Activated naive CD8-positive, alpha-beta T cell (primary cell): ENCODE measurements around the gene CCDC190.

ENCODE experiments used
- H3K27ac Mint-ChIP-seq: one replicate; pipeline ENCODE4 v1.8.0; 2021; ENCODE audit warnings: mixed read lengths
- H3K27me3 Mint-ChIP-seq: one replicate; pipeline ENCODE4 v1.8.0; 2021; ENCODE audit warnings: mixed read lengths
- H3K36me3 Mint-ChIP-seq: one replicate; pipeline ENCODE4 v1.8.0; 2021; ENCODE audit warnings: mixed read lengths
- H3K4me1 Mint-ChIP-seq: one replicate; pipeline ENCODE4 v1.8.0; 2021; ENCODE audit warnings: low read depth, mixed read lengths
- H3K4me3 Mint-ChIP-seq: one replicate; pipeline ENCODE4 v1.8.0; 2021; ENCODE audit warnings: mild to moderate bottlenecking, mixed read lengths
- H3K9me3 Mint-ChIP-seq: one replicate; pipeline ENCODE4 v1.8.0; 2021; ENCODE audit warnings: low read depth, mixed read lengths

Gene CCDC190

DNA sequence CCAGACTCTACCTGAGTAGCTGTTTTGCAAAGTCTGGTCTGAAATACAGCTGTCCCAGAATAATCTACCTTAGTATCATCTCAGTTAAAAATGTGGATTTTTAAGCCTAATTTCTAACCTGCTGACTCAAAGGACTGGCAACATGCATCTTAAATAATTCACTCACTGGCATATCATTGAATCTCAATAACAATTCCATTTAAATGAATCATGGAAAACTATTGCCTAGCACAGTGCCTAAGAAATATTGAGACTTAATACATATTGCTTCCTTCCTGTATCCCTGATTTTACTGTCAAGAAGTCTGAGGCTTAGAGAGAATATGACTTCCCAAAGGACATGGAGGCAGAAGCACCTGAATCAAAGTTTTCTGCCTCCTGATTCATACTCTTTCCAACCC is 3.1 kb downstream of the CCDC190 start:
- Mint-ChIP-seq H3K4me1 (no peaks in the 10 kb centered on the region), H3K36me3 (no peaks in the 10 kb centered on the region), H3K4me3 (no peak overlapping the region)

DNA sequence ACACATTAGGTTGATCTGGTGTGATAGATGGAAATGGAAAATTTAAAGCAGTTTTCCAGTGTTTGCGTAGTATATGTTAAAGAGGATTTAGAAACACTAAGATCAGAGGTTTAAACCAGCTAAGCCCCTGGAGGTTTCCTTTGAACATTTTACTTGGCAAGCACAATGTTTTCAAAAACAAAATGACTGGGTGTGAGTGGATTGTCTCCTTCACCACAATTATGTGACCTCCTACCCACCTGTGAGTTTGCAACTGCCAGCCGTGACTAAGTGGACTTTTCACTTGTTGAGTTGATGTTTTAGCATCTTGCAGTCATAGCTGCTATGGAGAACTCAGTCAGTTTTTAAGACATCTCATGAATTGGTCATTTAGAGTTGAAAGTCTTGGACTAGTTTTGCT is 4.7 kb downstream of the CCDC190 start:
- no peak overlapping the region for H3K27ac Mint-ChIP-seq
- no peaks in the 10 kb centered on the region for H3K36me3 Mint-ChIP-seq
- H3K9me3 Mint-ChIP-seq = no peaks in the 10 kb centered on the region
- H3K27me3 Mint-ChIP-seq = peaks cover 2% of the 10 kb centered on the region
- H3K4me1 Mint-ChIP-seq = no peaks in the 10 kb centered on the region
- no peak overlapping the region for H3K4me3 Mint-ChIP-seq

More for the DNA sequence above, 3.1 kb downstream of the CCDC190 start:
- Mint-ChIP-seq H3K27me3 (peaks cover 7% of the 10 kb centered on the region), H3K9me3 (no peaks in the 10 kb centered on the region), H3K27ac (no peak overlapping the region)

DNA sequence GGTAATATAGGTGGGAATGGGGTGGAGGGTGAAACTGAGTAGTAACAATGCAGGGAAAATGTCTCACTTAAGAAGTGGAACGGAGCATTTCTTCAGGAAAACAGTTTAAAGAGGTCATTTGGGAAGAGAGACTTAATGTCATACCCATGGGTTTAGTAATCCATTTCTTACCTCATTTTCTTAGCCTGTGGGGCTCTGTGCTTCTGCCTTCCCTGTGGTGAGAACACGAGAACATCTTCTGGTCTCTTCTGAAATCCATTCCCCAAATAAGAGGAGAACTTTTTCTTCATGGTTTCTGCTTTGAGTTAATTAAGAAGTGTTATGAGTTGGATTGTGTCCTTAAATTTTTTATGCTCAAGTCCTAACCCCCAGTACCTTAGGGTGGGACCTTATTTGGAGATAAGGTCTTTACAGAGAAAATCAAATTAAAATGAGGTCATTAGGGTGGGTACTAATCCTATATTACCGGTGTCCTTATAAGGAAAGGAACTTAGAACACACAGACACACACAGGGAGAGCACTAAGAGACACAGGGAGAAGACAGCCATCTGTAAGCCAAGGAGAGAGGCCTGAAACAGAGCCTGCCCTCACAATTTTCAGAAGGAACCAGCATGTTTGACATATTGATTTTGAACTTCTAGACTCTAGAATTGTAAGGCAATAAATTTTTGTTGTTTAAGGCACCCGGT is 5.4 kb downstream of the CCDC190 start:
- no peaks in the 10 kb centered on the region for H3K4me1 Mint-ChIP-seq
- H3K4me3 Mint-ChIP-seq = no peak overlapping the region

DNA sequence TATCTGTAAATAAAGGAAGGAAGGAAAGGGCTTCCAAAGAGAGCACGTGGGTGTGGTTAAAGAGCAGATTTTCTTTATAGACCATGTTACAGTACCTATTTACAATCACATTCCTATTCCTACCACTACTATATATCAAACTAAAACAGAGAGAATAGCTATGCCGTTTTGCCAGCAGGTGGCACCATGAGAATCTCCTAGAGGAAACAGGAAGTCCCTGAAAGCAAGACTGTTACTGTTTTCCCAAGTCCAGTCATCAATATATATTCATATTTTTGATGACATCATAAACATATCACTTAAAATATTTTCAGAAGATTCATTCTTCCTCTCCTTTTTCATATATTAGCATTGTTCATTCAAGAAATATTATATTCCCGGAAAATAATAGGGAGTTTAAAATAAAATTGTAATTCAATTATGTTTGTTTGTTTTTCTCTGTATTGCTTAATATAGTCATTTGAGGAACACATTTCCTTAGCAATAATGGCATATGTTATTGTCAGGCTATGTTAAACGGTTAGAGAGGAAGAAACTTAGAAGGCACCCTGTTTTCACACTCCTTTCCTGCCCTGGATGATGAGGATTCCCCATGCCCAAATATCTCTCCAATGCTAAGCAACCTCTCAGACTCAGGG is 6.6 kb downstream of the CCDC190 start:
- H3K27ac Mint-ChIP-seq = no peak overlapping the region
- H3K4me1 Mint-ChIP-seq = no peaks in the 10 kb centered on the region
- no peaks in the 10 kb centered on the region for H3K36me3 Mint-ChIP-seq
- no peak overlapping the region for H3K4me3 Mint-ChIP-seq
- H3K27me3 Mint-ChIP-seq = peaks cover 2% of the 10 kb centered on the region
- no peaks in the 10 kb centered on the region for H3K9me3 Mint-ChIP-seq

More for the DNA sequence above, 5.4 kb downstream of the CCDC190 start:
- Mint-ChIP-seq H3K27me3 (peaks cover 2% of the 10 kb centered on the region), H3K27ac (no peak overlapping the region), H3K9me3 (no peaks in the 10 kb centered on the region), H3K36me3 (no peaks in the 10 kb centered on the region)

GRCh38 chr1:162851341-162851740 is 9.6 kb downstream of the CCDC190 start:
- peaks cover 2% of the 10 kb centered on the region for H3K27me3 Mint-ChIP-seq
- no peaks in the 10 kb centered on the region for H3K9me3 Mint-ChIP-seq
- no peaks in the 10 kb centered on the region for H3K4me1 Mint-ChIP-seq
- no peak overlapping the region for H3K27ac Mint-ChIP-seq
- no peak overlapping the region for H3K4me3 Mint-ChIP-seq
- no peaks in the 10 kb centered on the region for H3K36me3 Mint-ChIP-seq

GRCh38 chr1:162849711-162850110 is 11.3 kb downstream of the CCDC190 start:
- no peaks in the 10 kb centered on the region for H3K4me1 Mint-ChIP-seq
- H3K36me3 Mint-ChIP-seq = no peaks in the 10 kb centered on the region
- no peak overlapping the region for H3K27ac Mint-ChIP-seq
- H3K4me3 Mint-ChIP-seq = no peak overlapping the region
- peaks cover 2% of the 10 kb centered on the region for H3K27me3 Mint-ChIP-seq
- no peaks in the 10 kb centered on the region for H3K9me3 Mint-ChIP-seq

GRCh38 chr1:162847839-162848453 is 13.0 kb downstream of the CCDC190 start:
- no peak overlapping the region for H3K4me3 Mint-ChIP-seq
- H3K27me3 Mint-ChIP-seq = peaks cover 3% of the 10 kb centered on the region
- H3K4me1 Mint-ChIP-seq = no peaks in the 10 kb centered on the region
- no peaks in the 10 kb centered on the region for H3K36me3 Mint-ChIP-seq
- H3K27ac Mint-ChIP-seq = no peak overlapping the region
- H3K9me3 Mint-ChIP-seq = no peaks in the 10 kb centered on the region

DNA sequence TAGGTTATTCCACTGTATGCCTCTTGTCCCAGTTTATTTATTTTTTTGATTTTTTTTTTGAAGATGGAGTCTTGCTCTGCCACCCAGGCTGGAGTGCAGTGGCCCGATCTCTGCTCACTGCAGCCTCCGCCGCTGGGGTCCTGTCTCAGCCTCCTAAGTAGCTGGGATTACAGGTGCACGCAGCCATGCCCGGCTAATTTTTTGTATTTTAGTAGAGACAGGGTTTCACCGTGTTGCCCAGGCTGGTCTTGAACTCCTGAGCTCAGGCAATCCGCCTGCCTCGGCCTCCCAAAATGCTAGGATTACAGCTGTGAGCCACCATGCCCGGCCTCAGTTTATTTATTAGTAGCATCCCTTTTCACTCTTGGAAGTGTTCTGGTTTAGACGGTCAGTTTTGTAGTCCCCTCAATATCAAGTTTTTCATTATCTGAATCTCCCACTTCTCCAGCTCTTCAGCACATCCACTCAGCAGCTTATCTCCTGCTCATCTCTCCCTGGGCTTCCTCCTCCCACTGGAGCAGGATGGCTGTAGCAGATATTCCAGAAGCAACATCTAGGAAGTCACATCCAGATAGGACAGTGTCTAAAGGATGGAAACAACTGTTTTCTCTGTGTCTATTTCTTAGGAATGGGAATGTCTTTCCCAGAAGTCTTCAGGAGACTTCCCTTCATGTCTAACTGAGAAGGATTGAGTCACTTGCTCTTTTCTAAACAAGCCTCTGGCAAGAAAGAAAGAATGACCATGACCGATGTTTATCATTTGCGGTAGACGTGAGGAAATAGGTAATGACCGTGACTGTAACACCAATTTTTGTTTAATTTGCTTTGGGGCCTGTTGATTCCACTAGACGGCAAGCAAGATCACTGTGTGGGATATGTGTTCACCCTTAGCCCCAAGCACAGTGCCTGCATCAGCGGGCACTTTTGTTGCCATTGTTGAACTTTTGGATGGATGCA is 14.4 kb downstream of the CCDC190 start:
- Mint-ChIP-seq H3K27me3 (peaks cover 6% of the 10 kb centered on the region), H3K4me3 (no peak overlapping the region), H3K27ac (no peak overlapping the region), H3K9me3 (no peaks in the 10 kb centered on the region), H3K36me3 (no peaks in the 10 kb centered on the region), H3K4me1 (no peaks in the 10 kb centered on the region)

DNA sequence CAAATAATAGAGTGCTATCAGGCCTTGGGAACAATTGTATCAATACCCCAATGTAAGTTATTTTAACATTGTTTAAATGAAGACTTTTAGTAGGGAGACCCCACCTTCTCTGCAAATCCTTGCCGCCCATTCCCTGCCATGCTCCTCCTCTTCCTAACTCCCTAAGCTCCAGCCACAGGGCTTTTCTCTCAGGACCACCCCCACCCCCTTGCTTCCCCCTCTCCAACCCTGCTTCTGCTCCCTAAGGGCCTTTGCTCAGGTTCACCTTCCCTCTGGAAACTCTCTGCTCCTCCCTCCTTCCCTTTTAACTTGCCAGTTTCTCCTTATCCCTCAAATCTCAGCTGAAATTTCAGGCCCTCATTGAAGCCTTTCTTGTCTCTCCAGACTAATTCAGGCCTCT is 16.8 kb downstream of the CCDC190 start:
- Mint-ChIP-seq H3K27me3 (peaks cover 13% of the 10 kb centered on the region), H3K27ac (no peak overlapping the region), H3K36me3 (no peaks in the 10 kb centered on the region), H3K9me3 (peaks cover 4% of the 10 kb centered on the region), H3K4me3 (no peak overlapping the region), H3K4me1 (no peaks in the 10 kb centered on the region)

DNA sequence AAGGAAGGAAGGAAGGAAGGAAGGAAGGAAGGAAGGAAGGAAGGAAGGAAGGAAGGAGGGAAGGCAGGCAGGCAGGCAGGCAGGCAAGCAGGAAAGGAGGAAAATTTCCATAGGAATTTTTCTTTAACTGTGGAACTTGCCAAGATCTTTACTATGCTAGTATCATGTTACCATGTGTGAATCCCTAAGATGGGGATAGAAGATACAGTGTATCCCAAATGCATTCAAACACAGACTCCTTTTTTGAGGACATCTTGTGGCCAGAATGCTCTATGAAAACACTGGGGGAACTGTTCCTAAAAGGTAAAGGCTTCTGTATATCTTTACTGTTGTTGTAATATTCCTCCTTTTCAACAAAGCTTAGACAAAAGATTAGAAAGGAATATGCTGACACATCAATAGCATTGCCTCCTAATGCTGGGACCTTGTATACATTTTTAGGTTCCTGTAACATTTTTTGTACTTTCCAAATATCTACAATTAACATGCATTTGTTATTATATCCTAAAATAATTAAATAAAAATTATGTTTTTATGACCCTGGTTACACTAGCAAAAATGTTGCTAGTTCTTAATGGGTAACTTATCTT is 20.6 kb downstream of the CCDC190 start:
- Mint-ChIP-seq H3K36me3 (peaks cover 10% of the 10 kb centered on the region), H3K4me1 (peaks cover 1% of the 10 kb centered on the region), H3K27me3 (peaks cover 21% of the 10 kb centered on the region), H3K4me3 (no peak overlapping the region), H3K27ac (no peak overlapping the region), H3K9me3 (peaks cover 14% of the 10 kb centered on the region)

- Mint-ChIP-seq H3K4me3 (no peak overlapping the region), H3K27me3 (peaks cover 25% of the 10 kb centered on the region), H3K9me3 (peaks cover 14% of the 10 kb centered on the region), H3K27ac (no peak overlapping the region), H3K36me3 (peaks cover 10% of the 10 kb centered on the region), H3K4me1 (peaks cover 5% of the 10 kb centered on the region)
Measured at GRCh38 chr1:162838863-162839262, 22.1 kb downstream of the CCDC190 start.

DNA sequence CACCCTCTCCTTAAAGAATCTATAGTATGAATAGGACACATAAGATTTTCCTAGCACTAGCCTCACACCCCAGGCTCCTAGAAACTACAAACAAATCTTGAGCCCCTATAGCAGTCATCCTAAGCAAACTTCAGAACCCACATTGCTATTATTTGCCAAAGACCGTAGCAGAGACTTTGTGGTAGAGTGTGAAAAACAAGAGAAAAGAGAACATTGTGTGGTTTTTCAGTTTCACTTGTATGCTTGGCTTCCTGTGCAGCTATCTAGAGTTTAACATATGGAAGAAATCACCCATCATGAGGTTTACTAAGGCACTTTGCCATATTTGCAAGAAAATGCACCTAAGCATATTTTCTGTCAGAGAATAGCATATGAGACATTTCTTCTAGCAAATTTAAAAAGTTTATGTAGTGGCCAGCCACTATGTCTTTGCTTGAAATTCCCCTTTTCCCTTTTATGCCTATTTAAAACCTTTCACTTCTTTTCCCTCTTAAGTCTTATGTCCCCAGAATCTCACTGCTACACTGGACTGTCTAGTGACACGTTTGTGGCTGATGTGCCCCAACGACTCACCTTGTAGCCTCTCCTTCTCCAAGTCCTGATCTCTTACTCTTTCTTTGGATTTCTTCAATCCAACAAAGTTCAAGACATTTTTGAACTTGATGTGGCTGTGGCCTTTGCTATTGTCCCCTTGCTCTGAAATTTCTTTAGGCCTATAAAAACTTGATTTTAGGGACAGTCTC is 25.6 kb downstream of the CCDC190 start:
- Mint-ChIP-seq H3K36me3 (peaks cover 10% of the 10 kb centered on the region), H3K4me3 (no peak overlapping the region), H3K9me3 (peaks cover 14% of the 10 kb centered on the region), H3K4me1 (peaks cover 5% of the 10 kb centered on the region), H3K27ac (no peak overlapping the region), H3K27me3 (peaks cover 19% of the 10 kb centered on the region)

DNA sequence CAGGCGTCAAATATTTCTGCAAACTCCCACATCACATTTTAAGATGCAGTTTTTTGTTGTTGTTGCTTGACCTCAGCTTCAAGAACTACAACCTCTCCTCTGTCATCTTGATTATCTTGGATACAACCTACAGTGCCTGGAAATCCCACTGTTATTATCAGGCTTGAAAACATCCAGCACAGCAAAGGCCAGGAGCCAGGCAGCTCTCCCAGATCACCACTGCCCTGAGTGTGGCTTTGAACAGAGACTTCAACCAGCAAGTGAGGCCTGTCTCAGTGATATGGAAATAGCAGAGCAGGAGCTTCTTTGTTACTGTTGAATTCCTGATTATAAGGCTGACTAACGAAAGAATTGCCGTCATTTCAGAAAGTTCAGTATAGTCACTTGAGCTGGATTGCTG is 28.5 kb downstream of the CCDC190 start:
- no peaks in the 10 kb centered on the region for H3K9me3 Mint-ChIP-seq
- peaks cover 5% of the 10 kb centered on the region for H3K4me1 Mint-ChIP-seq
- H3K27ac Mint-ChIP-seq = no peak overlapping the region

GRCh38 chr1:162829268-162829667 is 31.7 kb downstream of the CCDC190 start:
- Mint-ChIP-seq H3K27ac (no peak overlapping the region), H3K27me3 (peaks cover 29% of the 10 kb centered on the region), H3K9me3 (no peaks in the 10 kb centered on the region), H3K36me3 (peaks cover 6% of the 10 kb centered on the region), H3K4me3 (no peak overlapping the region), H3K4me1 (no peaks in the 10 kb centered on the region)

More for the DNA sequence above, 28.5 kb downstream of the CCDC190 start:
- peaks cover 24% of the 10 kb centered on the region for H3K27me3 Mint-ChIP-seq
- H3K4me3 Mint-ChIP-seq = no peak overlapping the region
- peaks cover 2% of the 10 kb centered on the region for H3K36me3 Mint-ChIP-seq
